DMS 273 treated with DMSO at 0.1 percent for 48 hours (cell line): ENCODE data around the gene MRPL9.

Experiments
- DNase-seq: peaks from one replicate; lab custom pipeline; 2025; lab: John Stamatoyannopoulos, UW

MRPL9 gene

DNA sequence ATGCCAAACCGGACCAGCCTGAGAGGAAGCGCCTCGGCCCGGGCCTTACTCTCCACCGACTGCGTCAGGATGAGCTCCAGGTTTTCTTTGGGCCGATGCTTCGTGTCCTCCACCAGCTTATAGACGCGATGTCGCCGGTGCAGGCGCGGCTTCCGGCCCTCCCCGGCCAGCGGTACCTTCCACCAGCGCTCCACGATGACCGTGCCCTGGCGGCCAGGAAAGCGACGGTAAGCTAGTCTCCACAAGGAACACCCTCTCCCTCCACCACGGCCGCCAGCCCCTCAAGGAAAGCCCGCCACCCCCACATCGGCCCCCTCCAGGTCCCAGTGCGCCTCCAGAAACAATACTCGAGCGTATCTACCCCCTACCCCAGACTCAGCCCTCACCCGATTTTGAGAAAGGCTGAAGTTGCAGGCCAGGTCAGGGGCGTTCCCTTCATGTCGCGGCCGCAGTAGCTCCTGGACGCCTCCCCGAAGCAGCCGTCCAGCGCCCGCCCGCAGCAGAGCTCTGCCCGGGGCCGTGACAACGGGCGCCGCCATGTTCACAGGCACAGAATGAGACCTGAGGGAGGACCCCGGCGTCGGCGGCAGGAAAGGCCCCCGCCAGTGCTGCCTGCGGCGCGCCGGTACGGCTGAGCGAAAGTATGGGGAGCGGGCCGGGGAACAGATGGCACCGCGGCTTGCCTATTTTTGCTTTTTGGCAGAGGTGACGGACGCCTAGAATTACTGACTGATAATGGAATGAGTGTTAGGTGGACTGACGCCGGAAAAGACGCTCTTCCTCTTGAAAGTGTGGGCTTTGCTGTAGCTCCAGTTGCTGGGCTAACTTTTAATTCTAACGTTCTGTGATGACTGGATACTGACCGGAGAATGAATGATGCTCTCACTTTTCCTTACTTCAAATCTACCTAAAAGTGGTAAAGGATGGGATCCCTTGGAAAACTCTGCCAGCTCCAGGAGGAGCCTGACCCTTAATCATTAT, at the start of gene MRPL9:
TSS of gene MRPL9 (minus strand) at position 556 of the 981 bp plus-strand sequence. CDS start at position 539, 17 bp downstream.
- DNase-seq, result peak; percentile 93

DNA sequence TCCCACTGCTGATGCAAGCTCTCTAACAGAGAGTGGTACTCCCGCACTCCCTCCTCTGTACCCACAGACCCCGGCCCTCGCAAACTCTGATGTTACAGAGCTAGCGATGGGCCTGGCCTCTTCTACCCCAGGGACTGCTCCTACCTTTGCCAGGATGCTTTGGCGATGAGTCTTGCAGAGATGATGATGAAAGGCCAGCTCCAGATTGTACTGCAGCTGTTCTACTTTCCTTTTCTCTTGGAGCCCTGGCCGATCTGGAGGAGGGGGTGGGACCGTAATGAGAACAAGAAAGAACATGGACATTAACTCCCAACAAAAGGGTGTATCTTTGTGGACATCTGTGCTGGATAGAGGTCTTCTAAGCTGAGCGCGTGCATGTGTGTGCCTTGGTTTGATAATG, 47.9 kb upstream of the MRPL9 start:
- no peak for DNase-seq

DNA sequence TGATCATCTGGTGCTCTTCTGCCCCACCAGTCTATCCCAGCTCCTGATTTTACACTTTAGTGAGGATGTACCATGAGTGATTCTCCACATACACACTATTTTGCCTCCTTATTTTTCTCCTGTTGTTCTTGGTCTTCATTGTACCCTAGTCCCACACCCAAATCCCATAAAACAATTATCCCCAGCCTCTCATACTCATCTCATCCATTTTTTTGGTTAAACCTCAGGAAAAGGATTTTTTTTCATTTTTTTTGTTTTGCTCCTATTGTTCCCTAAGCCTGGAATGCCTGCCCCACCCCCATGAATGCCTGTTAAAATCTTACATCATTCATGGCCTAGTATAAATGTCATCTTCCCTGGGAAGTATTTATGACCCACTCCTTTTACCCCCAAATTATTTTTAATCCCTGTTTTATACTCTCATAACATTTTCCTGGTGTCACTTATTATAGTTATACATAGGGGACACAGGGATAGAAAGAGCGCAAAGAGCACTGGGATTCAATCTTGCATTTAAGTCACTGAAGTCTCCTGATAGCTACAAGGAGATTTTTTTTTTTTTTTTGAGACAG, 46.8 kb upstream of the MRPL9 start:
- no peak for DNase-seq

DNA sequence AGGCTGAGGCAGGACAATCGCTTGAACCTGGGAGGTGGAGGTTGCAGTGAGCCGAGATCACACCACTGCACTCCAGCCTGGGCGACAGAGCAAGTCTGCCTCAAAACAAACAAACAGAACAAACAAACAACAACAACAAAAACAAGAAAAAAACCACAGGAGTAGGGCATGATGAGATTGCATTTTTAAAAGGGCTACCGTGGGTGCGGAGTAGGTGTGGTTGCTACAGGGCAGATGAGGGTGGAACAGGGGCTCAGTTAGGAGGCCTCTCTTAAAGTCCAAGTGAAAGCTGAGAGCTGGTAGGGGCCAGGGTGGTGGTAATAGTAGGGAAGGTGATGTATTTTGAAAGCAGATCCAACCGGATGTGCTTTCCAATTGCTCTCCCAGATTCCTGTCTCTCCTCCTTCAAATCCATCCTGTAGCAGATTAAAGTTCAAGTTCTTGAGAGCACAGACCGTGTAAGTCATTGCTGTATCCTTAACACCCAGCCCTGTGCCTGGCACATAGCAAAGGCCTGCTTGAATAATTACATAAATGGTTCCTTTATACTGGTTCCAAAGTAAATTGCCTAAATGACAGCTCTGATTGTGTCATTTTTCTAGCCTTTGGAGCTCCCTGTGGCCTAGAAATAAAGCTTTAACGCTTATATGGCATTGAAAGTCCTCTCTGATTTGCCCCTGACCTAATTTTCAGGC, 46.1 kb upstream of the MRPL9 start:
- DNase-seq, result no peak

DNA sequence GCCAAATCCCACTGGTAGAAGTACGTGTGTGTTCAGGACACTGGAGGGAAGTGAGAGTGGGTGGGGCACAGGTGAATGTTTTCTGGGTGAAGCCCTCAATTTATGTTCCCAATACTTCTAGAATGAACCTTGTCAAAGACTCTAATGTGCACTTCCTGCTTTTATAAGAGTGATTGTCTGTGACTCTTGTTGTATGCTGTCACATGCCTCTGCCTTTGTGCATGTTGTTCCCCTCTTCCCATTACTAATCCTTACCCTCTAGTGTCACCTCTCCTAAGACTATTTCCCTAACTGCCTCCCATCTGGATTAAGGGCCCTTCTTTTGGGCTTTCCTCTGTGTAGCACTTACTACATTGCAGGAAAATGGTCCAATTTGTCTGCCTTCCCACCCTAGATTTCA, 44.5 kb upstream of the MRPL9 start:
- DNase-seq, result no peak

DNA sequence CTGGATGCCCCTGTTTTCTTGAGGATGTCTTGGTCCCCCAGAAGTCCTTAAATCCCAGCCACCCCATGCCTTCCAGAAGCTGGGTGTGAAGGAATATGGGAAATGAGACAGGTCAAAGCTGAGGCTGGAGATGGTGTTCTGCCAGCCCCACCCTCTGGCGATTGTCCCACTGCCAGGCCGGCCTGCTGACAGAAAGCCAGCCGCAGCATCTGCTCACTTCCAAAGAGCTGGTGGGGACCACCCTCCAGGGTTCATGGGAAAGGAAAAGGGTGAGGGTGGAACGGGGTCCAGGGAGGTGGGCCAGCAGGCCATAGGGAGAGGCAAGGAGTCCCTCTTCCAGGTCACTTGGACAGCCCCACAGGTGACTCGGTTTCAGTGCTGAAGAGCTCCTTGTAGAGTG, 43.8 kb upstream of the MRPL9 start:
- no peak for DNase-seq

DNA sequence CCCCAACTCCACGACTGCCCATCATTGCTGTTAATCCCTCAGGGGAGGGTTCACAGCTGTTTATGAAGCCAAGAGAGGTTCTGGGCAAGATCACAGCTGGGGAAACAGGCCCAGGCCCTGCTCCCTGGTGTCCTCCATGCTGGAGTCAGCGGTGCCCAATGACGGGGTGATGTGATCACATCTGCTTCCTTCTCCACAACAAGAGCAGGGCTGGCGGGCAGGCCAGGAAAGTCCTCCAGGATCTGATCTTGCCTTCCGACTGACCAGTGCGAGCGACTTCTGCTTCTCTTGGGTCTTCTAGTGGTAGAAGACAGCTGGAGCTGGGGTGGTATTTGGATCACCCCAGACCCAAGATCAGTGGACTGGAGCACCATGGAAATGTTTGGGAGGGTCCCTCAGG, 42.9 kb upstream of the MRPL9 start:
- DNase-seq, result no peak

DNA sequence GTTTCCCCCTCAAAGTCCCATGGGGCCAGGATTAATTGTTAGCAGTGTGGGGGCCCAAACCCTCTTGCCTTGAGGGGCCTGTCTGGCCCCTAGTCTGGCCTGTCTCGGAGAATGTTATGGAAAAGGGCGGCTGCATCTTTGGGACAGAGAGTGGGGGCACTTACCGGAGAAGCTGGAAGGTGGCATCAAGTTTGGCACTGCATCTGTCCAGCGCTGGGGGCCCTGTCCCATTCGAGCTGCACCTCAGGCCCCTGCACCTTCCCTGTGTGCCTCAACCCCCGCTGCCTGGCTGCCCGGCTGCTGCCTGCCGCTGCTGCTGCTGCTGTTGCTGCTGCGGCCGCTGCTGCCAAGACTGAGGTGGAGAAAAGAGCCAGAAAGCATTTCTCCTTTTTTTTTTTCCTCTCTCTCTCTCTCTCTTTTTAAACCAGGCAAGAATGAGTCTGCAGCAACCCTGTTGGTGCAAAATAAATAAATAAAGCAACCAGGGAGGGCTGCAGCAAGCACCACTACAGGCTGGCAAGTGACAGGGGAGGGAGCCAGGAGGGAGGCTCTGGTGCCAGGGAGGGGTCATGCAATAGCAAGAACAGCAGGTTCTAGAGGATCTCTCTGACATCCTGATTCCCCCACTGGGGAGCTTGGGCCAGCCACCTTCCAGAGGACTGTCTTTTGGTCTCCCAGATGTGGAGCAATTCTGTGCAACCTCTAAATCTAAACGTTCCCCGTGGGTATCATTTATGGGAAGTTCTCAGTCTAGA, 41.9 kb upstream of the MRPL9 start, which contains the start of gene LINGO4:
TSS of gene LINGO4 (minus strand) at position 354 of the 755 bp plus-strand sequence. CDS start 2,715 bp downstream, outside the sequence.
- no peak for DNase-seq

DNA sequence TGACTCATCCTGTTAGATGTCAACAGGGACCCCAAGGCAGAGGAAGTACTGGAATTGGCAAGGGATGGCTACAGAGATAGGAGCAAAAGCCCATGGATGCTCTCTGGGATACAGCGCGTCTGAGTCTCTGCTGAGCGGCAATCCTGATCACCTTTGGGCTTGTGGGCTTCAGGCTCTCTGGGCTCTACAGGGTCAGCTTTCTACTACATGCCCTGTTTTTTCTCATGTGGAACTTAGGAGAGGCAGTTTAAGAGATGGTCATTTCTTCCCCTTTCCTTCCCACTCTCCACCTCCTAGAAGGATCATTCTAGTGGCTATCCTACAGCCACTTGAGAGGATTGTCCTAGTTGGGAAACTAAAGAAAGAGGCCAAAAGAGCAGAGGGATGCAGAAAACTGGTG, 40.6 kb upstream of the MRPL9 start:
- no peak for DNase-seq

DNA sequence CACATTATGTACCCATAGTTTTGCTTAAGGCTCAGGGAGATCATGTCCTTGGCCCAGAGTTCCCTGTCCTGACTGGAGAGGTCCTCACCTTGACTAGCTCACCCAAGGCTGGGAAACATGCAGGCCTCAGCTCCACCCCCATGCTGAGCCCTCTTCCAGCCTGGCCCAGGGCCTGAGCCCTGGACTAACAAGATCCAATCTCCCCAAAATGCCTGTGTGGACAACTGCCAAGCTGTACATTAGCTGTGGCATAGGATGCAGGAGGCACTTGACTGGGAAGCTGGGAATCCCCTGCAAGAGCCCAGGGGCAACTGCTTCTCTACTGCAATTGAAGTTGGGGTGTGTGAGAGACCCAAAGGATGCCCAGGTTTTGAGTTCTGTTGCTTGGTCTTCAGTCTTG, 39.9 kb upstream of the MRPL9 start:
- DNase-seq, result no peak

DNA sequence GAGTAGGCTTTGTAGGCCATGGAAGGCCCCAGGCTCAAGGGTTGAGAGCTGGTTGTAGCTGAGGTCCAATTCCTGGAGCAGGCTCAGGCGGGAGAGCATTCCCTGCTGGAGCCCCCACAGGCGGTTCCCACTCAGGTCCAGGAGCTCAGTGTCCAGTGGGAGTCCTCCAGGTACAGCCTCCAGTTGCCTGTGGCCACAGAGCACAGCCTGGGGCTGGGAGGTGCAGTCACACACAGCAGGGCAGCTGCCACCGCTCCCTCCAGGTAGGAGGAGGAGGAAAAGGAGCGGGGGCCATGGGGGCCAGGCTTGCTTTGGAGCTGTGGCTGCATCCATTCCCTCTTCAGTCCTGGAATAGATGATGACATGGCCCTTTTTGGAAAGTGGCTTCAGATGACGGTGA, 39.1 kb upstream of the MRPL9 start:
- no peak for DNase-seq

DNA sequence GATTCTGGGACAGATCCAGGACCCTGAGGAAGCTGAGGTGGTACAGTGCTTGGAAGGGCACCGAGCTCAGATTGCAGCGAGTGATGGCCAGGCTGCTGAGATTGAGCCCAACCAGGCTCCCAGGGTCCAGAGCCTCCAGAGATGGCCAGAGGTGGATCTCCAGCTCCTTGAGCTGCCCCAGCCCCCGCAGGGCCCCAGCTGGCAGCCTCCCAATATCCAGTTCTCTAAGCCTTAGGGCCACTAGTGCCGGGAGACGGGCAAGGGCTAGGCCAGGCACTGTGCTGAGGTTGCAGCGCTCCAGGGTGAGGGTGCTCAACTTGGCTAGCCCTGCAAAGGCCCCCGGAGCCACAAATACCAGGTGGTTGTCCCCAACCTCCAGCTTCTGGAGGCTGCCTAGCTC, 38.5 kb upstream of the MRPL9 start:
- DNase-seq, result no peak

DNA sequence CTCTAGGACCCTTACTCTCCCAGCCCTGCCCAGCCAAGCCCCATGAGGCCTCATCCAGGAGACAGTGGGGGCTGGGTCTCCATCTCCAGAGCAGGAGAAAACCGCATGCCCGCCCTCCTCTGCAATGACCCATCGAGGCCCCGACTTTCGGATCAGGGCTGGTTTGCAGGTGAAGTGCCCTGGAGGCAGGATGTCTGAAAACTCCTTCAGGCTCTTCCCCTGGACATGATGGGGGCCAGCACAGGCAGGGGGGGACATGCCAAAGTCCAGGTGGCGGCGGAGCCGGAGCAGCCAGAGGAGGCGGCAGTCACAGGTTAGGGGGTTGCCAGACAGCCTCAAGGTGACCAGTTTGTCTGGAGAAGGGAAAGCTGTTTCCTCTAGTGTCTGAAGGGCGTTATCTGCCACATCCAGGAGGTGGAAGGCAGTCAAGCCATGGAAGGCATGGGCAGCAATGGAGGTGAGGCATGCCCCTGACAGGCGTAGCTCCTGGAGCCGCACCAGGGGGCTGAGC, 38.1 kb upstream of the MRPL9 start:
- DNase-seq, result no peak

DNA sequence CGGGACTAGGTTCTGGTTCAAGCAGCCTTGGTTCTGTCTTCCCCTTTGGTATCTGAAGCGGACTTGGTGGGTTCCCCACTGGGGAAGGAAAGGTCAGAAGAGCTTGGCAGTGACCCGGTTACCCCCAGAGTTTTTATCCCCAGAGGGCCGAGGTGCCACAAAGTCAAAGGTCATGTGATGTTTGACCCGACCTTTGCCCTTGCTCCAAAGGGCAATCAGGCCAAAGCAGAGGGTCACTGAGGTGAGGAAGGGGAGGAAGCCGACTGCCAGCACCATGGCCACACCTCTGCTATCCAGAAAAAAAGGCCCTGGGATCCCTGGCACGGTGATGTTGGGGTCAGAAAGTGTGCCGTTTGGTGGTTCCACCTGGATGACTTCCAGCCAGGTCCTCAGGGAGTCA, 37.5 kb upstream of the MRPL9 start:
- DNase-seq, result no peak

DNA sequence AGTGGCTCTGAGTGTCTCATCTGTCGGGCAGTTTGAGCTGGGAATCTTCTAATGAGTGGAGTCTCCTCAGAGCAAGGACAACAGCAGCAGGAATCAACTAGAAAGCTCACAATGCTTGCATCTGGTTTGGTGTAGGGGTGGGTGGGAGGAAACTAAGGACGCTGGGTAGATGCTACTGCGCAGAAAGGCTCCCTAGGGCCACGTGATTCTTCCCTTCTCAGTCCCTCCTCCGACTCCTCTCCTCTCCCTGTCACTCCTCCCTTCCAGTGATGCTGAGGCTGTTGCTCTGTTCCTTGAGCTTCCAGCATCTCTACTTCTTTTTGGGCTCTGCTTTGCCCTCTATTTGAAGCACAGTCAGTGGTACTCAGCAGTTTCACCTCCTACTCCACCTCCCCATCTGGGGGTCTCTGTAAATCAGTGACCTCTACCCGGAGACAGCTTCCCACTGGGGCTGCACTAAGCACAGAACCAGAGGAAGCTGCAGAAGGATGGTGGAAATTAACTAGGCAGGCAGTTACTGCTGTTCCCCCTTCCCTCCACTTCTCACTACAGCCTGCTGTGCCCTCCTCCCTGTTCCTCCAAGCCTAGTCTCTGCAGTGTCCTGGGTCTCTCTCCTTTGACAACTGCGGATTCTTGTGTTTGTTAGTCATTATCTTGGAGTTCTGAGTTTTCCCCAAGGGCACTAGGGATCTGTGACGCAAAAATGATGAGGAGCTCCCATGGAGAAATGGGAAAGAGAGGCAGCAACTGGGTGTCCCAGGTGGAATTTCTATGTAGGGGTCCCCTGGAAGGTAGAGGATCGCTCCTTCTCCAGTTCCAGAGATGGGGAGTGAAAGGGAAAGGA, 36.1 kb upstream of the MRPL9 start:
- DNase-seq, result no peak

DNA sequence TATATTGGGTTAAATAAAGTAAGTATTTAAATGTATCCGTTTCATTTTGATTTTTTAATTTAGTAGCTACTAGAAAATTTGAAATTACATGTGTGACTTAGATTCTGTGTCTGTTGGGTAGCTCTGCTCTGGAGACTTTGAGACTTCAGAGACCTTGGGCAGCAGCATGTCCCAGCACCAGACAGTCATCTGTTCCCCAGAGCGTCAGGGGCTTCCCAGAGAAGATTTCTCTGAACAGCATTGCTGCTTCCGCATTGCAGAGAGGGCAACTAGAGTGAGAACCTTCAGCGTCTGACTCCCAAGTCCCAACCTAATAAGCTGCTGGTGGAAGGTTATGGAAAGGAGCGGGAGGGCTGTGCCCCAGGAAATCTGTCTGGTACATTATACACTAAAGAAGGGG, 35.3 kb upstream of the MRPL9 start:
- no peak for DNase-seq

DNA sequence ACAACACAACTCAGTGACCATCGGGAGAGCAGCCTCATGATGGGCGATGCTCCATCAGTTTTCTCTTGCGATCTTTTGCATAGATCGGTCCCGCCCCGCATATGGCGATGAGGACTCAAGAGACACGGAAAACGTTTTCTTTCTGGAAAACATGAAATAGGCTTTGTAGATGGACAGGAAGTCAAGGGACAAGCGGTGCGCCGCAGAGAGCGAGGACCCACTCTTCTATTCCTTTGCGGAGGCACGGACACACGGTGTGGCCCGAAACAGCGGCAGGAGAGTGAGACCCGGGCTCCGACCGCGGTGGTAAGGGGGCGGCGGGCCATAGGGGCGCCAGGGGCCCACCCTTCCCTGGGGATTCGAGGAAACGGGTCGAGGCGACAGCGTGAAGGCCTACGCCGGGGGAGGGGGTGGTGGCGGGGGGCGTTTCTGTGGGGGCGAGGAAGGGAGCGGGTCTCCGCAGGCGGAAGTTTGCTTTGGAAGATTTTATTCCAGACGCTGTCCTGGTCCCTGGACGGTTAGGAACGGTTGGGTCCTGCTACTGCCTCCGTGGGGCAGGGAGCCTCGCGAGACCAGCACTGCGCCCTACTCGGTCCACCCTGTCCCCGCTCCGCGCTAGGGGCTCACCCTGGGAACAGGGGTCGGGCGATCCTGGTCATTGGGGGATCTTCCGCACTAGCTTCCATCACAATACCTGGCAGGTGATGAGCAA, 27.8 kb upstream of the MRPL9 start:
- no peak for DNase-seq

DNA sequence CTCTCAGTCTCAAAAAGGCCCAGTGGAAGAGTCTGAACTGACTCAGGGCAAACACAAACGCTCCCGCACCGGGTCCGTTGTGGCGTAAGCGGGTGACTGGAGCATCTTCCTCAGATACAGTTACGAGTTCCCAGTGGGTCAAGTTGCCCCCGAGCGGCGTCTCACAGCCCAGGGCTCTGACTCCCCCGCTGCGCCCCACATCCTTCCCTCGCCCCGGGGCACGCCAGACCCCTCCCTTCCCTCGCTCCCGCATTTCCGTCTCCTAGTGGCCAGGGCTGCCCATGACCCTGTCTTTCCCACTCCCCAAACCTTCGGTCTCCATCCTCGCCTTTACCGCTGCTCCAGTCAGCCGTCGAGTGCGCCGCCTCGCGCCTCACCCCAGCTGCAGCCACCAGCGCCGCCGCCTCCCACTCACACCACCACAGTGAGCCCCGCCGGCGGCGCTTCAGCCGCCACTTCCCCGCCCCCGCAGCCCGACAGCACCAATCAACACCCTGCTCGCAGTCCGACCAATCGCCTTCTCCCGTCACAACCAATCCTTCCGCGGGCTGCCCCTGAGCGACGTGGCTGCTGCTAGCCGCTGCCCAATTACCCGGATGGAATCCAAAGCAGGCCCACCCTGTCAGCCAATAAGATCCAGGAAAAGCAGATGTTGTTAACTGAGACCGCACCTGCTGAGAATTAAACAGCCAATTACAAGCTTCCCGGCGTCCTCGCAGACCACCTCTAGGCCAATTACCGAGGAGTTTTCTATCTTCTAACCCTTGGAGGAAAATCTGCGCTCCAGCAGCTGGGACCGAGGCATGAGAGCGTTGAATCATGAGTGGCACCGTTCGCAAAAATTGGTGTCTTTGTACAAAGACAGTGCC, 27.0 kb upstream of the MRPL9 start, which contains the start of gene TDRKH:
TSS of gene TDRKH (minus strand) at position 430 of the 869 bp plus-strand sequence. CDS start 7,478 bp downstream, outside the sequence.
- peak; percentile 99 for DNase-seq

DNA sequence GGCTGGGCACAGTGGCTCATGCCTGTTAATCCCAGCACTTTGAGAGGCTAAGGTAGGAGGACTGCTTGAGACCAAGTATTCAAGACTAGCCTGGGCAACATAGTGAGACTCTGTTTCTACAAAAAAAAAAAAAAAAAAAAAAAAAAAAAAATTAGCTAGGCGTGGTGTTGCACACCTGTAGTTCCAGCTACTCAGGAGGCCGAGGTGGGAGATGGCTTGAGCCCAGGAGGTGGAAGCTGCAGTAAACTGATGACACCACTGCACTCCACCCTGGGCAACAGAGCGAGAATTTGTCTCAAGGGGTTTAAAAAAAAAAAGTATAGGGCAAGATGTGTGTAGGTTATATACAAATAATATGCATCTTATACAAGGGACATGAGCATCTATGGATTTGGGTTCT, 24.4 kb upstream of the MRPL9 start:
- no peak for DNase-seq
